Left colon (tissue), 2 donors: ENCODE results near the gene CCDC92B. TPM values are rescaled to one million over a fixed set of nuclear protein-coding genes. Genes with fewer than 3 reads are reported as not detected.

ENCODE experiments used
- ATAC-seq: fragments of 200-7000 bp; cut with Tn5 transposase; one replicate; pipeline ENCODE4 v1.9.1; 2020; ENCODE audit warnings: mild to moderate bottlenecking, moderate library complexity
- DNase-seq, 2 donors: peaks; one replicate each; pipeline ENCODE4 v3.0.0-alpha.2; 2020
- intact Hi-C, 2 donors: fragments of 100-400 bp; cut with DNase I in 1 of 2; cut with micrococcal nuclease in 1 of 2; formaldehyde crosslinking; loops; one replicate each; pipeline versions ENCODE4 v1.11.2 to v1.14.0; 2022; cut with DNase I, micrococcal nuclease
- total RNA-seq, 2 donors: library from RNA; stranded (reverse); fragmentation: NEBNext Ultra II Directional; extraction: Animal tissue kit (Norgen Biotek cat#: 25700); gene quantifications; one replicate each; pipeline ENCODE4 v1.2.1, GENCODE V29; 2021
- donor health status: DM: no; HTN: no; CAD: no.
- donor health status: DM: yes; HTN: yes; CAD: no.

The CCDC92B gene
- total RNA-seq, 2 donors from 2014 or later = 0.92 to 1.5 TPM

DNA sequence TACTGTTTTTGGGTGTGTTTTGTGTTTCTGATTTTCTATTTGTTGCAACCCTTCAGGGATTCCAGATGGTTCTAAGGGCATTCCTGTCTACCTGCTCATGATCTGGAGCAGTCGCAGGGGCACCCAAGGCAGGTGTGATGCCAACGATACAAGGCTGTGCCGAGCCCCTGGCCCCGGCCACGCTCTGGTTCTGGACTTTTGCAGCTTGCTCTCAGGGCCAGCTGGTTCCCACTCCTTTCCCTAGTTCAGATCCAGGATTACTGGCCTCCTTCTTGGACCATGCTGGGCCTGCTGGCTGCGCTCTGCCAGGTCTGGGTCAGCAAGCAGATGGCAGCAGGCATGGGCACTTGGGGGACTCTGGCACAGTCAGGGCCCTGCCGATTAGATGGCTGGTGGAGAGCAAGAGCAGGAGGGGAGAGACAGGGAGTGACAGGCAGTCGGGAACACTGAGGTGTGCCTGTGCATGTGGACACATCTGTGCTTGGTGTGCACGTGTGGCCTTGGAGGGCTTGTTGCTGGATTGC lies 31.5 kb upstream of the CCDC92B start:
- DNase-seq (no peak), ATAC-seq (no peak)
- intact Hi-C loops = no loop called here

DNA sequence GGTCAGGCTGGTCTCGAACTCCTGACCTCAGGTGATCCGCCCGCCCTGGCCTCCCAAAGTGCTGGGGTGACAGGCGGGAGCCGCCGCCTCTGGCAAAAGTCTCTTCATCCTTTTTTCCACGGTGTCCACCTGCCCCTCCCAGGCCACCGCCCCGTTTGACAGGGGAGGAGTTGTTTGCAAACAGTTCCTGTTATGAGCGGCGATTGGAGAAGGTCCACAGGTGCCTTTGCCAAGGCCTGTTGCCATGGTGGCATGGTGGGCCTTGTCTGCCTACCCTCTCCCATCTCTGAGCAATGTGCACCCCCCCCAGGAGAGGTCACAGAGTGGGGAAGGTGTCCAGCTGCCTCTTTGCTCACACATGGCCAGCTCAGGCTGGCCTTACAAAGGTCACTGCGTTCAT lies 30.8 kb upstream of the CCDC92B start:
- peak; percentile 54 for ATAC-seq
- DNase-seq = peak in 1 of 2 donors; percentile 46
- intact Hi-C loops = no loop called here

DNA sequence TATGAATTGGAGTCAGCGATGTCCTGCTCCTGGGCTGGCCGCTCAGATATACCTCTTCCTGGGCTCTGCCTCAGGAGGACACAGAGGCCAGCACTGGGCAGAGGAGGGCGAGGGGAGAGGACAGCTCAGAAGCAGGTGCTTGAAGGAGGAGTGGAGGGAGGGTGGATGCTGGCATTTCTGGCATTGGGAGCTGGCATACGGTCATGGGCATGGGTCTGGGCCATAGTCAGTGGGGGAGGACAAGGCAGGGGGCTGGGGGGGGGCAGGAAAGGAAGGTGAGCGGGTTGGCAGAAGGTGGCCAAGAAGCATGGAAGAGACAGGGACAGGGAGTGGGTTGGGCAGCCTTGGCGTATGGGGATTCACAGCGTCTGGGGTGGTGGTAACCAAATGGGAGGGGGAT lies 30.1 kb upstream of the CCDC92B start:
- ATAC-seq (no peak), DNase-seq (no peak)
- intact Hi-C loops = no loop called here

DNA sequence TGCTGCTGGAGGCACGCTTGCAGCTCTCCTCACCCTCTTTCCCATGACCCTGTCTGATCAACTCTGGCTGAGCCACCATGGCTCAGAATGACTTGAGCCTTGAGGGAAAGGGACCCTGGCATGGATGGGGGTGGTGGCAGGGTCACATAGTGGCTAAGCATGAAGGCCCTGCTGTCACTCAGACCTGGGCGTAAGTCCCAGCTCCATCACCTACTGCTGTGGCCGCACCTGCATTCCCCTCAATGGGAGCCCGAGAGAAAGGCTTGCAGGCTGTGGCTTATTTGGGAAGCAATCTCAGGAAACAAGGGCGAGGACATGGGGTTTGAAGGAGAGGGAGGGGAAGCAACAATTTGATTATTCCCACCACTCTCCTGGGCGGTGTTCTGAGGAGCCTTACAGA lies 29.0 kb upstream of the CCDC92B start:
- ATAC-seq (no peak), DNase-seq (no peak)
- intact Hi-C loops = no loop called here

DNA sequence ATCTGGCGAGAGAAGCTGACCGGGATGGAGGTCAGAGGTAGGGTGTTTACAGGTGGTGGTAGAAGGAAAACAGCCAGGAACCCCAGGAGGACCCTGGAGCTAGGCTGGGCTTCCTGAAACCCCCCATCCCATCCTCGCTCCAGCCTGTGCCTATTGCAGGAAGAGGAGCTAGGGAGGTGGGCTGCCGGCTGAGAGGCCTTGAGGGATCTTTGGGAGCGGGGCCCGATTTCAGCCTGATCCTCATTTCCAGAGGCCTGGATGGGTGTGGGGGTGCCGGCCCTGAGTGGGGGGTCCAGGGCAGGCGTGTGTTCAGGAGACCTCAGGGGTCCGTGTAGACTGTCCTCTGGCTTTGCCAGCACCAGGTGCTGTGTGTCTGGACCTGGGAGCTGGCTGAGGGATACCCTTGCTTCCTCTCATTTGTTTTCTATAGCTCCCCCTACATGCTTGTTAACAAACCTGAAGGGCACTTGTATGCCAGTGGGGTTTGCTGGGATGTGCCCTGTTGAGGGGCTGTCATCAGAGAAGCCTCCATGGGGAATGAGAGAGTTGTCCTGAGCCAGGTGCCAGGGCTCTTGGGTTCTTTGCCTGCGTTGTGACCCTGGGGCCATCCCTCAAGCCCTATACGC lies 27.9 kb upstream of the CCDC92B start:
- DNase-seq = no peak
- ATAC-seq = peak; percentile 16
- intact Hi-C loops = no loop called here

DNA sequence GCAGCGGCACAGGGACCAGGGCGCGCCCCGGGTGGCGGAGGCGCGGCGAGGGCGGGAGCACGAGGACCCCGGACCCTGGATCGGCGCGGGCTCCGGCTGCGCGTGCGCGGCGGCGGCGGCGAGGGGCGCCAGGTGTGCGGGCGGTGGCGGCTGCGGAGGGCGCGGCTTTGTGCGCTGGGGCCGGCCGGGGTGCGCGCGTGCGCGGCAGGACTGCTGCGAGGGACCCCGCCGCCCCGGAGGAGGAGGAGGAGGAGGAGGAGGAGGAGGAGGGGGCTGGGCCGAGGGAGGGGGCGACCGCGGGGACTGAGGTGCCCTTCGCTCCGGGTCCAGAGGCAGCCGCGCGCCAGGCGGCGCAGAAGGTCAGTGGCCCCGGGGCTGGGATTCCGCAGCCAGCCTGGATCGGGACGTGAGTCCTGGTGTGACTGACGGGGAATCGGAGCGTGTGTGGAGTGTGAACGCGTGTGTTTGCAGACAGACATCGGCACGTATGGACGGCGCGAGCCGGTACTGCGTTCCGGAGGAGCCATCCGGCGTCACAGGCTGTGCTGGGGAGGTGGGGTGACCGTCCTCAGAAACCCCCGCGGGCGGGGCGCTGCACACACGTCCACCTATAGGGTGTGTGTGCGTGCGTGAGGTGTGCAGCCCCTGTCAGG lies 27.3 kb upstream of the CCDC92B start:
- DNase-seq (peak in 1 of 2 donors; percentile 45), ATAC-seq (peak; percentile 54)
- intact Hi-C loops = no loop called here

DNA sequence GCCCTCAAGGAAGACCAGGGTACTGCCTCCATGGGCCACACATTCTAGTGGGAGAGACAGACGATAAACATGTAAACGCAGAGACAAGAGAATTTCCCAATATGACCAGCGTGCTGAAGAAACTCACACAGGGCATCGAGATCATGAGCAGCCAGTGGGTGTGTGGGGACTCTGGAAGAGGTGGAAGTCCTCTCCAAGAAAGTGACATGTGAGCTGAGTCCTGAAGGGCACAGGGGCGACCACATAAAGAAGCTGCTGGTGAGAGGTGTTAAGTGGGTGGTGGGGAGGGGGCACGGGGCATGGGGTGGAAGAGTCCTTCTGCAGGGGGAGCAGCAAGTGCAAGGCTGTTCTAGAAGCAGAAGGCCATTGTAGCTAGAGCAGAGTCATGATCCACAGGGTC lies 25.8 kb upstream of the CCDC92B start:
- DNase-seq = no peak
- intact Hi-C loops = no loop called here
- ATAC-seq = no peak

DNA sequence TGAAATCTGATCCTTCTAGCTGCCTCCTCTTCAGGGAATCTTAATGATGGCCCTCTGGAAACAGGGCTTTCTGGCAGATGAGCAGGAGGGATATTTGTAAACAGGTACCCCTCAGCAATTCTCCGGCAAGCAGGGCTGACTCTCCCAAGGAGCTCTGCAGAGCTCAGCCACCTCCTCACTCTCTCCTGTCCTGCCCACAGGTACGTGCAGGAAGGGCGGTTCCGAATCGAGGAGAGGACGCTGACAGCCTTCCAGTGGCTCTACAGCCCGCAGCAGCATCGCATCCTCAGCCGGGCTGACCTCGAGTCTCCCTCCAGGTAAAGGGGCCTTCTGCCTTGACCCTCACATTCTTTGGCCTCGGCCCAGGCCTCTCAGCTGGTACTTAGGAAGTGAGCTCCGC lies 20.7 kb upstream of the CCDC92B start:
- intact Hi-C loops = no loop called here
- no peak for ATAC-seq

DNA sequence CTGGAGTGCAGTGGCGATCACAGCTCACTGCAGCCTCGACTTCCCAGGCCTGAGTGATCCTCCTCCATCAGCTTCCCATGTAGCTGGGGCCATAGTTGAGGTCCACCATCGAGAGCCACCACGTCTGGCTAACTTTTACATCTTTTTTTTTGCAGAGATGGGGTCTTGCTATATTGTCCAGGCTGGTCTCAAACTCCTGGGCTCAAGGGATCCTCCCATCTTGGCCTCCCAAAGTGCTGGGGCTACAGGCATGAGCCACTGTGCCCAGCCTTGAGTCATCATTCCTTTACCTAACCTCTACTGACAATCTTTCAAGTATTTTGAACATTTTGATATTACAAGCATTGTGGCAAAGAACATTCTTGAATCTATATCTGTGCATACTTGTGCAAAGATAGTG lies 9.4 kb upstream of the CCDC92B start:
- intact Hi-C loops = no loop called here
- ATAC-seq = no peak

More for the DNA sequence above, 20.7 kb upstream of the CCDC92B start:
- no peak for DNase-seq

DNA sequence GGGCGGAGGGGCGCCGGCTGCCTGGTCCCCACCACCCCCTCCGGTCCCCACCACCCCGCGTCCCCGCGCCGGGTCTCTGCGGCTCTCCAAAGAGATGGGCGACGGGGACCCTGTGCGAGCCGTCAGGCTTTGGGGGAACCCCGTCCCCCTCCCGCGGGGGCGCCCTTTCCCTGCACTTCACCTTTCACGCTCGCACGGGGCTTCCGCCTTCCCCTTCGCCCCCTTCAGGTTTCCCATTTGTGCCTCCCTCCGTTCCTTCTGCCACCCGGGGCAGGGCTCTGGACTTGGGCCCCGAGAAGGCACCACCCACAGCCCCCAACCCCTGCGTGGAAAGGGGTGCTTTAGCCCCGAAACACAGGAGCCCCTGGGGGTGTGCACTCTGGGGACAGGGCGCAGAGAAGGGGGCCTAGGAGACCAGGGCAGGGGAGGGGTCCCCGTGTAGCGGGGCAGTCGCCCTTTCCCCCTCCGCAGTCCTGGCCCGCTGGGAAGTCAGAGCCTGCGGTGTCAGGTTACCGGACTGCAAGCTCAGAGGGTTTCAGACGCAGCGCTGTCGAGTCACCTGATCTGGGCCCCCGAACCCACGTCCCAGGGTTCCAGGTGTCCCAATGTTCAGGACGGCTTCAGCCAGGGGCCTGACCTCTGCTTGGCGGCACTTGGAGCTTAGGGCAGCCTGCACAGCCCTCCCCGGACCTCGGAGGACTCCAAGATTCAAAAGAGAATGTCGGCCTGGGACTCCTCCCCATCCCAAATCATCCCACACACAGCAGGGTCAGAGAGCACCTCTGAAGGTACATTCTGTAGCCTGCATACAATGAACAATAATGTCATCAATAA lies 6.7 kb upstream of the CCDC92B start:
- ATAC-seq (peak; percentile 37), DNase-seq (peak in 1 of 2 donors; percentile 35)
- intact Hi-C loops = no loop called here

More for the DNA sequence above, 9.4 kb upstream of the CCDC92B start:
- no peak for DNase-seq

DNA sequence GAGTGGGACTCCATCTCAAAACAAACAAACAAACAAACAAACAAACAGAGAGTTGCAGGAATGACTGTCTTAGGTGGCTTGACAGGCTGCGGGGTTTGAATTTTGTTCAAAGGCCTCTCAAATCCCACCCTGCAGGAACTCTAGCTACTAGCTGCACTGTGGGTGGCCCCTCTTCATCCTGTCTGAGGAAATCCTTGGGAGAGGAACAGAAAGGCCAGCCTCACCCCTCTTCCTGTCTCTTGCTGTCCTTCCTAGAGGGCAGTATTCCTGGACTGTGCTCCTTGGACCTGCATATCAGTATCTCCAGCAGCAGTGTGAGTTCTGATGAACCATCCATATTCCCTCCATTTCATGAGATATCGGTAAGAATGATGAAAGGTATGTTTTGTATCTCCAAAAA lies 2.0 kb upstream of the CCDC92B start:
- DNase-seq (no peak), ATAC-seq (no peak)
- intact Hi-C loops = no loop called here

DNA sequence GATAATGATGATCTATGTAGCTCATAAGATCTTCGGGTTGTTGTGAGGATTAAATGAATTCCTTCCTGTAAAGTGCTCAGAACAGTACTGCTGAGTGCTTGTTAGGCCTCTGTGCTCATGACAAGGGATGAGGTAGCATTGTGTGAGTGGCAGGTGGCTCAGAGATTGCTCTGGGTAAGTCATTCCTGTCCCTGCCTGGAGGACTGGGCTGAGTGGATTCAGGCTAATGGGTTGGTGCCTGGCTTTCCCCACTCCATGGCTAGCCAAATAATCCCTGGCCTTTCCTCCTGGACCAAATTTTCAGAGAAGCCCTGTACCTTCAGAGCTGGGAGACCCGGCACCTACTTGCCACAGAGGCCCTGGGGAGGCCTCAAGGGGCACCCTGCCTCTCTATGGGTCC lies 1.3 kb upstream of the CCDC92B start:
- ATAC-seq (no peak), DNase-seq (no peak)
- intact Hi-C loops = no loop called here

DNA sequence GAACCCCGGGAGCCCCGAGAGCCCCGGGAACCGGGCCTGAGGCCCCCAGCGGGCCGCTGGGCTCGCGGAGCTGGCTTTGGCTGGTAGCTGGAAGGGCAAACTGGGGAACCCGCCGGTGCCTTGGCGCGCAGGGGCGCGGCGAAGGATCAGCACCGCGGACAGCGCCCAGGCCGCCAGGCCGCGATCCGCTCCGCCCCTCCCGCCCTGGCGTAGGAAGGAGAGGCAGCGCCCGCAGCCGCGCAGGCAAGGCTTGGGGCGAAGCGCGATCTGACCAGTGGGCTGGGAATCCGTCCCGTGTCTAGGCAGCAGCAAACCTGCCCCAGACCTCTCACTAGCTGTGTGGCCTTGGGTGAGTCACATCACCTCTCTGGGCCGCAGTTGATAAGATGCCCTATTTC lies 331 bp upstream of the CCDC92B start:
- DNase-seq (peak; percentile 53 to 83), ATAC-seq (peak; percentile 97)
- intact Hi-C loops = no loop called here

DNA sequence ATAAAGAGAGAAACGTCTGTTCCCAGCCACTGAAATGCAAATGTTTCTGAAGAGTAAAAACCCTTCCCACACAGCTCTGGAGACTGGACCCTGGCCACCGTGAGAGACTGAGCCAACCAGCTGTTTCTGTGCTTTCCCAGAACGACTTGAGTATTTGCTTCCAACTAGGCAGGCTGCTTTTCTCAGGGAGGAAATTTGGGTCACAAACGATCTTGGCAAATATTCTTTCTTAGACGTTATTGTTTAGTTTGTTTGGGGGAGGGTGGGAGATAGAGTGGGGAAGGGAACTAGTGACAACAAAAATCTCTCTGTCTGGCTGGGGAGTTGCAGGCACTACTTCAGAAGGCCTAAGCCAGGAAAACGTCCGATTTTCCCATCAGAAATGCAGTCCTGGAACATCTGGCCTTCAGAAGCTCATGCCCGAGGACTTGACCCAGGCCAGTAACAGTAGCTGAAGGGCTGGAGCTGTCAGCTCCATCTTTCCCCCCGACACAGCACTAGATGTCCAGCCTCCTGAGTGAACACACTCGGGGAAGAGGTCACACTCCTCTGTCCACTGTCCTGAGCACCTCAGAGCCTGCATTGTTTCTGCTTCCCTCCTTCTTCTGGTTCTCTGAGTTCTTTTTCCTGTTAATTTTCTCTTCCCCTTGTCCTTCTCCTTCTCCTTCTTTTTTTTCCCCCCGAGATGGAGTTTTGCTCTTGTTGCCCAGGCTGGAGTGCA lies 4.0 kb downstream of the CCDC92B start:
- DNase-seq (no peak), ATAC-seq (no peak)
- intact Hi-C loops = no loop called here

DNA sequence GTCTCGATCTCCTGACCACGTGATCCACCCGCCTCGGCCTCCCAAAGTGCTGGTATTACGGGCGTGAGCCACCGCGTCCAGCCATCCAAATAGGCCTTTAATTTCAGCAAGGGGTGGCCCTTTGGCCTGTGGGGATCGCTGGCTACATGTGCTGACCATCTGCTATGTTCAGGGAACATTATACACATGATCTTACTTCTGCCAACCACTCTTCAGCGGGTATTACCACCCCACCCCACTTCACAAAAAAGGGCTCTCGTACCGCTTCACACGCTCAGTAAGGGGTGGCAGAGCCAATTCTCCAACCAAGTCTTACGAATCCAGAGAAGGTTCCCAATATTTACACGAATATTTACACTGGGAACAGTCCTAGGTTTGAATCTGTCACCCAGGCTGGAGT lies 11.8 kb downstream of the CCDC92B start:
- ATAC-seq (no peak), DNase-seq (no peak)
- intact Hi-C loops = no loop called here

DNA sequence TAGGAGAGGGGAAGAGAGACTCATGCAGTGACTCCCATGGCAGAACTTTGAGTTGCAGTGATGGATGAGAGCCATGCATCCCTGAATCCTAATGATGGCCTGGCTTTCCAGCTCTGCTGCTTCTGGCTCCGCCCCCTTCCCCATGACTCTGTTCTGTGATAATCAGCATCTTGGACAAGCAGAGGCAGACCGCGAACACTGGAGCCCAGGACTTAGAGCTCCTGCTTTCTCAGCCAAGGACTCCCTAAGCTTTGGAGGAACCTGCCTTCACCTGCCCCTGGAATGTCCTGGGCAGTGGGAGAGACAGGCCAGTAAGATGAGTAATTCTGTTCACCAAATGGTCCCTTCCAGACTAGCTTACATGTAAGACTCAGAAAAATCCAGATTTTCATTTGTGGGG lies 12.5 kb downstream of the CCDC92B start:
- no peak for ATAC-seq
- no peak for DNase-seq
- intact Hi-C loops = no loop called here

DNA sequence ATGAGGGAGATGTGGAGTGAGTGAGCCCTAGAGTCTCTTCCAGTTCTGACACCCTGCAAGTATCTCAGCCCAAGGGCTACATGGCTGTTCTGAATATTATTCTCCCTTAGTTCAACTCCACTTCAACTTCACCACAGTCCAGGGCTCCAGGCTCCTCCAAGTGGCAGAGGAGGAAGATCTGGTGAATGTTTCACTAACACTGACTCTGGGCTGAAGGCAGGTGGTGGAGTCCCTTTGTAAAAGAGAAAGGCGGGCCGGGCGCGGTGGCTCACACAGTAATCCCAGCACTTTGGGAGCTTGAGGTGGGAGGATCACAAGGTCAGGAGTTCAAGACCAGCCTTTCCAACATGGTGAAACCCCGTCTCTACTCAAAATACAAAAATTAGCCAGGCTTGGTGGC lies 13.6 kb downstream of the CCDC92B start:
- peak in 1 of 2 donors; percentile 34 for DNase-seq
- intact Hi-C loops = no loop called here
- ATAC-seq = peak; percentile 82

DNA sequence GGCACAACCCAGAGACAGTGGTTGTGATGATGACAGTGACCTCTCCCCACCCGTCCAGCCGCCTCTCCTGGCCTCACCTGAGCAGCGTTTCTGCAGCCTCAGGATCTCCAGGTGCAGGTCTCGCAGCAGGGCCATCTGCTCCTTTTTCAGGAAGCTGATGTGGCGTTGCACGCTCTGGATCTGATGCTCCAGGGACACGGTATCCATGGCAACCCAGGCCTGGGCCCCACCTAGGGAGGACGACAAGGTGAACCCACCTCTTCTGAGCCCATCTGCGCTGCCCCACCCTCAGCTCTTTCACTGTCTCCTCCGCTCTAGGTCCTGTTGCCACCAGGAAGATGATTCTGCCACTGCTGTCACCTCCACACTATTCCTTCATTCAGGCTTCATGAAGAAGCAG lies 14.5 kb downstream of the CCDC92B start:
- ATAC-seq (no peak), DNase-seq (no peak)
- intact Hi-C loops = no loop called here

DNA sequence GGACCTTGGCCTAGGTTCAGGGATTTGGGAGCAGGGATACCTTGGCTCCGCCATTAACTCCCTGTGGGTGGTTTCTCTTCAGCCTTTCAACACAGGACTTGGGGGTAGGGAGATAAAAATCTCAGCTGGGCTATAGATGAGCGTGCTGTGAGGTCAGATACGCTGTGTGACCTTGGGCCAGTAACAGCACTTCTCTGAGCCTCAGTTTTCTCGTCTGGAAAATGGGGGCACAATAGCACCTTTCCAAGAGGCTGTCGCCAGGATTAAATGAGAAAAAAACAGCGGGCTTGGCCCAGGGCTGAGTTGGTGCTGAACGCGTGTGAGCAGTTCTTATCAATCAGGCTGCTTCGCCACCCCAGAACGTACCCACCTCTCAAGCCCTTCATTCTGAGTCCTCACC lies 17.6 kb downstream of the CCDC92B start:
- ATAC-seq = no peak
- intact Hi-C loops = no loop called here

More for the DNA sequence above, 17.6 kb downstream of the CCDC92B start:
- no peak for DNase-seq
